SH-SY5Y (cell line): Measurements from ENCODE around the gene SBF1.

Experiments used
- GATA2 ChIP-seq: IDR thresholded peaks from 2 replicates; pipeline ENCODE4 v1.6.1; 2011; ENCODE audit warnings: mild to moderate bottlenecking, low read depth, low read length
- GATA3 ChIP-seq: IDR thresholded peaks from 2 replicates; pipeline ENCODE4 v1.6.1; 2011; ENCODE audit warnings: low read depth, mild to moderate bottlenecking, low read length, moderate library complexity

DNA sequence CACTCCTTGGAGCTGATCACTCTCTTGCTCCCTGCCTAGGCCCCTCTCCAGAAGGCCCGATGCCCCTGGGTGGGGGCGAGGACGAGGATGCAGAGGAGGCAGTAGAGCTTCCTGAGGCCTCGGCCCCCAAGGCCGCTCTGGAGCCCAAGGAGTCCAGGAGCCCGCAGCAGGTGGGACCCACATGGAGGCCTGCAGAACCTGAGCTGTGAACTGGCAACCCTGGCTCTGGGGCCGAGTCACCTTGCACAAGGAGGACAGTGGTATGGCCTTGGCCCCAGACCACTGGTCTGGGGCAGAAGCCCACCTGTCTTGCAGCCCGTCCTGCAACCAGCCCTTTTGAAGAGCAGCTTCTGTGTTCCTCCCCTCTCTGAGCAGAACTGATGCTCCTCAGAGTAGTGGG is 44.3 kb upstream of the SBF1 start:
- no peak for TF ChIP-seq GATA2
- no peak for TF ChIP-seq GATA3
